ENCODE measurements around the gene RERE.

Gene RERE

DNA sequence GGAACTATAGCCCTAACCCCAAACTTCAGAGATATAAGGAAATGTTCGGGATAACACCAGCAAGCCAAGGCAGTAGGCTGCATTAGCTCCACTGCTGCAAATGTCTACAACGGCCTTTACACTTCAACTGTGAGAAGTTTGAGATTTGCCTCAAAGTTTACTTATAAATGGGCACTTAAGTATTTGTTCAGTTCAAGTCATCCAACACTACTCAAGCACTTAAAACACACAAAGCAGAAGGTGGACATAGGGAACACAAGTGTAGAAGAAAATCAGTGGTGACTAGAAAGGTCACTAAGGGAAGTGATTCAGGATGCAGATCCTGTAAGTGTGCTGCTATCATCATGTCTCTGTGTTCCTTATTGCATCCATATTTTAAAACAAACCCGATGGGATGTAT is 278.9 kb downstream of the RERE start:
- Histone ChIP-seq H3K4me1 (ENCODE audit: control insufficient read depth in 1 of 2, insufficient read depth in 1 of 2, low read depth in 1 of 2, low read length in 1 of 2) (peaks cover 0 to 3% of the 10 kb centered on the region in 2 experiments), H3K9me3 (no peaks in the 10 kb centered on the region), H3K27me3 (no peaks in the 10 kb centered on the region), H3K36me3 (no peaks in the 10 kb centered on the region), H3K27ac (no peak overlapping the region), H3K4me3 (ENCODE audit: low read depth in 1 of 2, low read length in 1 of 2) (no peak overlapping the region)
- TF ChIP-seq, protein P1, sequence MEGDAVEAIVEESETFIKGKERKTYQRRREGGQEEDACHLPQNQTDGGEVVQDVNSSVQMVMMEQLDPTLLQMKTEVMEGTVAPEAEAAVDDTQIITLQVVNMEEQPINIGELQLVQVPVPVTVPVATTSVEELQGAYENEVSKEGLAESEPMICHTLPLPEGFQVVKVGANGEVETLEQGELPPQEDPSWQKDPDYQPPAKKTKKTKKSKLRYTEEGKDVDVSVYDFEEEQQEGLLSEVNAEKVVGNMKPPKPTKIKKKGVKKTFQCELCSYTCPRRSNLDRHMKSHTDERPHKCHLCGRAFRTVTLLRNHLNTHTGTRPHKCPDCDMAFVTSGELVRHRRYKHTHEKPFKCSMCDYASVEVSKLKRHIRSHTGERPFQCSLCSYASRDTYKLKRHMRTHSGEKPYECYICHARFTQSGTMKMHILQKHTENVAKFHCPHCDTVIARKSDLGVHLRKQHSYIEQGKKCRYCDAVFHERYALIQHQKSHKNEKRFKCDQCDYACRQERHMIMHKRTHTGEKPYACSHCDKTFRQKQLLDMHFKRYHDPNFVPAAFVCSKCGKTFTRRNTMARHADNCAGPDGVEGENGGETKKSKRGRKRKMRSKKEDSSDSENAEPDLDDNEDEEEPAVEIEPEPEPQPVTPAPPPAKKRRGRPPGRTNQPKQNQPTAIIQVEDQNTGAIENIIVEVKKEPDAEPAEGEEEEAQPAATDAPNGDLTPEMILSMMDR (IDR thresholded peaks at IDR 0.05): no peak

DNA sequence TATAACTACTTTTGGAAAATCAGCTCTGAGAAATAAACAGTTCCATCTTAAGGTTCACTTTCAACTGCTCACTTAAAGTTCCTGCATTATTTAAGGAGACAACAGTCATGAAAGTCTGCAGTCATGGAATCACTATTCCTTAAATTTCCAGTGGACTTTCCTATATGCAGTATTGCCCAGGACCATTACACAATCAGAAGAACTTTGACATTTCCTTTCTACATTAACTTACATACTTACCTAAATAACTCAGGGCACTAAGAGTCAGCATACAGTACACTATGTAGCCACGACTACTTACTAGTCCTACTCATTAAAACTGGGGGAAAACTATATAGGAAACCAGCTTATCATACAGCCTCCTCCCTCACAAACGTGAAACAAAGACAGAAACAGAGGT is 279.4 kb downstream of the RERE start:
- no peaks in the 10 kb centered on the region for H3K9me3 ChIP-seq
- no peak overlapping the region for H3K4me3 ChIP-seq (ENCODE audit: low read depth in 1 of 2, low read length in 1 of 2)
- H3K4me1 ChIP-seq (ENCODE audit: control insufficient read depth in 1 of 2, insufficient read depth in 1 of 2, low read depth in 1 of 2, low read length in 1 of 2): peaks cover 2 to 3% of the 10 kb centered on the region in 2 experiments
- no peak overlapping the region for H3K27ac ChIP-seq
- H3K27me3 ChIP-seq: no peaks in the 10 kb centered on the region
- no peaks in the 10 kb centered on the region for H3K36me3 ChIP-seq
- TF ChIP-seq, protein P1 (IDR thresholded peaks at IDR 0.05): no peak

DNA sequence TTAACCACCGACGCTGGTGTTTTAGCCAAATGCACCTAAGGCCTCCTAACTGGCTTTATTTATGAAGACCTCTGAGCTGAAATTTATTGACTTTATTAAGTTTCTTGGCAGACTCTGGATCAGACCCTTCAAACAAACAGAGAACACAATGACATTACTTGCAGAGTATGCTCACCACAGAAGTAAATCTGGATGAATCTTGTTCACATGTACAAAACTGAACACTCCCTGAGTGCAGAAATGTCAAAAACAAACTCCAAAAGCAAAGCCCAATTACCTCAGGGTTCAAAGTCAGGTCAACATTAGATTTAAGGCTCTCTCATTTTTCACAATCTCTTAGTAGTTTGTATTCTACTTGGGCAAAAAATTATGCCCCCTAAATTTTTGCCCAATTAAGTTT is 280.9 kb downstream of the RERE start:
- TF ChIP-seq, protein P1 (IDR thresholded peaks at IDR 0.05): no peak
- no peaks in the 10 kb centered on the region for H3K9me3 ChIP-seq
- H3K36me3 ChIP-seq: no peaks in the 10 kb centered on the region
- H3K27me3 ChIP-seq: no peaks in the 10 kb centered on the region
- H3K4me3 ChIP-seq (ENCODE audit: low read depth in 1 of 2, low read length in 1 of 2): no peak overlapping the region
- H3K4me1 ChIP-seq (ENCODE audit: control insufficient read depth in 1 of 2, insufficient read depth in 1 of 2, low read depth in 1 of 2, low read length in 1 of 2): peaks cover 3 to 4% of the 10 kb centered on the region in 2 experiments
- H3K27ac ChIP-seq: no peak overlapping the region

DNA sequence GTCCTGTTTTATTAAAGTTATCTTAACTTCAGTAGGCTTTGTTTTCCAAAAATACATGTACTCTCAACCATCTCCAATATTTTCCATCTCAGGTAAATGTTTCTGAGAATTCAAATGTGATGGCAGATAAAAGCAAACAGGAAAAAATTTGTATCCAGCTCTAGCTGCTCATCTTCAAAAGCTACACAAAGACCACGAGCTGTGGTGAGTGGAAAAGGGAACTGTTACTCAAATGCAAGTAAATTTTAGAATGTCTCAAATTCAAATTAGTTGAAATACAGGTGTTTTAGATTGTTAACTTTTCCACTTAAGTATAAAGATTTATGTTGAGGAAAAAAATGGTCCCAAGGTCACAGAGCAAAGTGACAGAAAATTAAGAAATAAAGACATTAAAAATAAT is 283.5 kb downstream of the RERE start:
- no peak overlapping the region for H3K27ac ChIP-seq

DNA sequence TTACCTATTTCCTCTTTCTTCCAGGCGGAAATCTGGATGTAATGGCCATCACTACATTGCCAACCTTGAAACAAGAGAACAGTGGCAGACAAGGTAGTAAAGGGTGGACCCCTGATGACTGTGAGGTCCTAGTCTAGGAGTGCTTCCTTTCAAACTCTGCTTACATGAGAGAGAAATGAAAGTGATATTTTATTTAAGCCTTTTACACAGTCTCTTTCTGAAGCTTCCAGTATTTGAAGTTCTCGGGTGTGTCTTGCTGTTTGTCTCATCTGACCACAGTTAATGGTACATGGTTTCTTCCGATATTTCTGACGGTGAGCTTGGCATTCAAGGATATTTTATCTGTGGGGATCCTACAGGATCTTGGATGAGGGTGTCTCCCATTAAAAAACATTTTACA is 284.3 kb downstream of the RERE start:
- TF ChIP-seq, protein P1 (IDR thresholded peaks at IDR 0.05): no peak
- Histone ChIP-seq H3K4me3 (ENCODE audit: low read depth in 1 of 2, low read length in 1 of 2) (no peak overlapping the region), H3K9me3 (no peaks in the 10 kb centered on the region), H3K4me1 (ENCODE audit: control insufficient read depth in 1 of 2, insufficient read depth in 1 of 2, low read depth in 1 of 2, low read length in 1 of 2) (peaks cover 3 to 4% of the 10 kb centered on the region in 2 experiments), H3K27ac (no peak overlapping the region), H3K36me3 (no peaks in the 10 kb centered on the region), H3K27me3 (no peaks in the 10 kb centered on the region)

More for the DNA sequence above, 283.5 kb downstream of the RERE start:
- H3K4me3 ChIP-seq (ENCODE audit: low read depth in 1 of 2, low read length in 1 of 2): no peak overlapping the region
- H3K4me1 ChIP-seq (ENCODE audit: control insufficient read depth in 1 of 2, insufficient read depth in 1 of 2, low read depth in 1 of 2, low read length in 1 of 2): peaks cover 3 to 4% of the 10 kb centered on the region in 2 experiments
- H3K9me3 ChIP-seq: no peaks in the 10 kb centered on the region
- H3K27me3 ChIP-seq: no peaks in the 10 kb centered on the region
- TF ChIP-seq, protein P1 (IDR thresholded peaks at IDR 0.05): no peak
- no peaks in the 10 kb centered on the region for H3K36me3 ChIP-seq

DNA sequence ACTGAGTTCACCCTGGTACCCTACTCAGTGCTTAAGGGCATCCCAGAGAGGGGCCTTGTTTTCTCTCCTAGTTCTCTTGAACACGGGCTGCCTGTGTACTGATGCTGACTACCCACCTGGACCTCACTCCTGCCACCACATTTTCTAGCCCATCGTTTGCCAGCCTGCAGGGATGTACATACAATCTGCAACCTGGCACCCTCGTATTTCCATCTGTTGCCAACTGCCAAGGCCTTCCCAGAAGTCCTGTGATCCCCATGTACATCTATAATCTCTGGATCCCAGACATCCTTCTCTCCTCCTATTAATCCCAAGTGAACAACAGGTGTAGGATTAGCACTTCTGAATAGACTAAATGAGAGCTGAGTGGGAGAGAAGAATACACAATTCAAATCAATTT is 287.5 kb downstream of the RERE start:
- Histone ChIP-seq H3K36me3 (no peaks in the 10 kb centered on the region), H3K9me3 (no peaks in the 10 kb centered on the region), H3K27ac (no peak overlapping the region), H3K4me1 (ENCODE audit: control insufficient read depth in 1 of 2, insufficient read depth in 1 of 2, low read depth in 1 of 2, low read length in 1 of 2) (peaks cover 12 to 22% of the 10 kb centered on the region in 2 experiments), H3K27me3 (no peaks in the 10 kb centered on the region), H3K4me3 (ENCODE audit: low read depth in 1 of 2, low read length in 1 of 2) (no peak overlapping the region)
- TF ChIP-seq, protein P1 (IDR thresholded peaks at IDR 0.05): no peak

Measured in neutrophil (primary cell).